ENCODE measurements around the gene NLRP5.
"Not testable (repeated sequence)": the region's sequence is repeated elsewhere in the genome, so short reads cannot be mapped to it uniquely, and the experiment has no call there.

NLRP5 gene

GRCh38 chr19:56079609-56080008 lies 93.0 kb downstream of the NLRP5 start:
- DNase-seq: no peak

- peak; percentile 63 to 71 for DNase-seq
Observed at GRCh38 chr19:56080669-56081401, 94.3 kb downstream of the NLRP5 start.

DNA sequence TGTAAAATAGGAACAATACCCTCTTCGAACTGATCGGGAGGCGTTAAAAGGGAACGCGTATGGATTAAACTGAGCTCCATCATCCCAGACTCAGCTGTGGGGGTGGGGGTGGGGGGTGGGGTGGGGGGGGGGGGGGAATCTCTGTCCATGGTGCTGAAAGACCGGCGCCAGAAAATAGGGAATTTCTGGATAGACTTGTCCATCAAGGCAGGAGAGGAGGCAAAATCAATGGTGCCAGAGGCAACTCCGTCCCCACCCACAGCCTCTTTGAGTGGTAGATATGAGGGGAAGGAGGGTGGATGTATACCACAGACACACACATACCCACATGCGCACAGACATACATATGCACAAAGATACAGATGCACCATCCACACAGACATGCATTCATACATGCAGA lies 97.1 kb downstream of the NLRP5 start:
- DNase-seq: no peak

DNA sequence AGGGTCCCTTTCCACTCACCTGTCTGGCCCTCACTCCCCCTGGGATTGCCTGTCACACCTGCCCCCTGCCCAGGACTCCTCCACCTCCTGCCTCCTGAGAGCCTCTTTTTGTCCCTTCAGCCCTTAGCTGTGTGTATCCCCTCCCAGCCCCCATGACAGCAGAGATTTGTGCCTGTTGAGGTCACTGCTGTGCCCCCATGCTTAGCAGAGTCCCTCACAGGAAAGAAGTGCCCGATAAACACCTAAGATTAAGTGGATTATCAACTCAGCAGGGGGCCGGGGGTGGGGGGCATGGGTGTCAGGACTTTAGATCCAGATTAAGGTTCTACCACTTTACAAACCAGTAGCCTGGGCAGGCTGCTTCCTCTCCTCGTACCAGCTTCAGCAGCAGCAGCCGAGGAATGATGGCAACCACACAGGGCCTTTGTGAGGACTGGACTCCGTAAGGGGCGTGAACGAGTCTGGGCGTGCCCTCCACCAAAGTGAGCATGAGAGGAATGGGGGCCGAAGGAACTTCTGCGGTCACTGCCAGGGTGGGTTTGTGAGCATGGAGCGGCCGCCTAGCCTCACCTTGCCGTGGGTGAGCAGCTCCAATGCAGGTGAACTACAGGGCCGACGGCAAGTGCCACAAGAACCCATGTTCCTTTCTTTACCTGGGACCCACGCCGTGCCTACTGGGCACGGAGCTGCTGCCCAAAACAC lies 98.4 kb downstream of the NLRP5 start:
- no peak for DNase-seq

GRCh38 chr19:56085571-56086275 lies 99.1 kb downstream of the NLRP5 start:
- no peak for DNase-seq

- no peak for DNase-seq
Observed at GRCh38 chr19:56086671-56087430, 100.3 kb downstream of the NLRP5 start.

DNA sequence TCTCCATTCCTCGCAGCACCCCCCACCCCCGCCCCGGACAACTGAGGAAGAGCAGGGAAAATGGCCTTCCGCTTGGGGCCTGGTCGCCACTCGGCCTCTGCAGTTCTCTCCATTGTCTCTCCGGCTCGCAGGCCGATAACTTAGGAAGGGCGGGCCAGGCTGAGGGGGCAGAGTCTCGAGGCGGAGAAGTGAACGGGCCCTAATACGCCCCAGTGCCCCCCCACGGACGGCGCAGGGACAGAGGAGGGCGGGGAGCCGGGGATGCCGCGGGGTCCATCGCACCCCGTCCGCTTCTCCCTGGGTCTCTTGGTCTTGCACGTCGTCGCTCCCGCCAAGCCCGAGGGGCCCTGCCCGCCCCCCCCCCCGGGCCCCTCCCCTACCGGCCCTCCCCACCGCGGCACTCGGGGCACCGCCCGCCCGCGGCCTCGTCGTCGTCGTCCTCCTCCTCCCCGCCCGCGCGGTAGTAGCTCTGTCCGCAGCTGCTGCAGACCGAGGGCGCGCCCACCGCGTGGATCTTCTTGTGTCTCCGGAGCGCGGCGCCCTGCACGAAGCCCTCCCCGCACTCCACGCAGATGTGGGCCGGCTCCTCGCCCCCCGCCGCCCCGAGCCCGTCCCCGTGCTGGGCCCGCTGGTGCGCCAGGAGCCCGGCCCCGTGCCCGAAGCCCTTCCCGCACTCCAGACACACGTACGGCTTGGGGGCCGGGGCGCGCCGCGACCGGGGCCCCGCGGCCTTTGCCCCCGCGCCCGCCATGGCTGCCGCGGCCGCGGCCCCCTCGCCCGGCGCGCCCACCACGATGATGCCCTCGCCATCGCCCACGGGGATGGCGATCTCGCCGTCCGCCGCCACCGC lies 101.3 kb downstream of the NLRP5 start:
- no peak for DNase-seq

DNA sequence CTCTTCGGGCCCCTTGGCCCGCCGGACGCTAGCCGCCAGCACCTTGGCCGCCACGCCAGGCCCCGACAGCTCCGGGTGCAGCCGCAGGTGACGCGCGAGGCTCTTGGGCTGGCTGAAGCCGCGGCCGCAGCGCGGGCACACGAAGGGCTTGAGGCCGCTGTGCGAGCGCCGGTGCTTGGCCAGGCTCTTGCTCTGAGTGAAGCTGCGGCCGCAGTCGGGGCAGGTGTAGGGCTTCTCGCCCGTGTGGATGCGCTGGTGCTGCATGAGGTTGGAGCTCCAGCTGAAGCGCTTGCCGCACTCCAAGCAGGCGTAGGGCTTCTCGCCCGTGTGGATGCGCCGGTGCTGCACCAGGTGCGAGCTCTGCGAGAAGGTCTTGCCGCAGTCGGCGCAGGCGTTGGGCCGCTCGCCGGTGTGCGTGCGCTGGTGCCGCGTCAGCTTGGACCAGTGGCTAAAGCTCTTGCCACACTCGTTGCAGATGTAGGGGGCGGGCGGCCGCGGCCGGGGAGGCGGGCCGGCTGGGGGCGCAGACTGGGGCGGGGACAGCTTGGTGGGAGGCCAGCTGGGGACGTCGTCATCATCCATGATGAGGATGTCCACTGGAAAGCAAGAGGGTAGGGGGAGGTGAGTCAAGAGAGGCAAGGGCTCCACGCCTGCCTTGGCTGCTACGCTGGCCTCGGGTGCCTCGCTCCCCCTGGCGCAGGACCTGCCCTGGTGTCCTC lies 102.1 kb downstream of the NLRP5 start:
- no peak for DNase-seq

DNA sequence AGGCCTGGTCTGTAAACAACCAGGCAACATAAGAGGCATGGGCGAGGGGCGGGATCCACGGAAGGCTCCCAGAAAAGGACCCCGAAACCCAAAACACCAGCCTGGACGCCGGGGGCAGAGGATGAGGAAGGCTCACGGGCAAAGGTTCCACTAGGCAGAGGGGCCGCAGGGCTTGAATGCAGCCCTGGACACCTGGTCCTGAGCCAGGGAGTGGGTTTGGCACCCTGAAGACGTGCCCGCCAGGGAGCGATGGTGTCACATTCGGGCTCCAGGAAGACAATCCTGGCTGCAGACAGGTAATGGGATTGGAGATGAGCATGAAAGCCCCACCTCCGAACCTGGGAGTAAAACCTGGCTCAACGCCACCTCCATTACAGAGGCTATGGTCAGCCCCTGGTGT lies 102.8 kb downstream of the NLRP5 start:
- no peak for DNase-seq

GRCh38 chr19:56091066-56091490 lies 104.5 kb downstream of the NLRP5 start:
- DNase-seq: no peak

DNA sequence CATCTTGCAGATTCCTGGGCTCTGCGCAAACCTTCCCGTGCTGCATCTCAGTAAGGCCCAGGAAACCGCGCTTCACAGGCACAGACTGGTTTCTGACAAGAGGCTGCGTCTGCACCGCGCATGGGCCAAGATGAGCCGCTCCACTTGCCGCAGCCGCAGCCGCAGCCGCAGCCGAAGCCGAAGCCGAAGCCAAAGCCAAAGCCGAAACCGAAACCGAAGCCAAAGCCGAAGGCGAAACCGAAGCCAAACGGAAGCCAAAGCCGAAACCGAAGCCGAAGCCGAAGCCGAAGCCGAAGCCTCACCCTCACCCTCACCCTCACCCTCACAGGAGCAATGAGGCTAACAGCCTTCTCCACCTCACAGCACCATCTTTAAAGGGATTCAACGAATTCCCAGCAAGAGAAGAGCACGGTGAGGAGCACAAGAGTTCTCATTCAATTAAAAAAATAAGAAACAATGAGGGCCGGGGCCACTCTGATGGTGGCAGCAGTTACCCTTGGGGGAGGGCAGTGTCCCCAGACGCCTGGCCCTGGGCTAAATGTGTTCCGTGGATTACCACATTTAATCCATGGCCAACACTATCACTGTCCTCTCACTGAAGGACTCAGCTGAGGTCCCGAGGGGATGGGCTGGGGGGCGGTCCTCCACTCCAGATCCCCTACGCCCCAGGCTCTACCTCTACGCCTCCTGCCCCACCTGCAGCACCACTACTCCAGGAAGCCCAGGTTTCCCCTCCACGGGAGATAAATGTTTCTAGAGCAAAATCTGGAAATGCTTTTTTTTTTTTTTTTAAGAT lies 105.4 kb downstream of the NLRP5 start:
- DNase-seq: peak in 1 of 2 donors; percentile 25

GRCh38 chr19:56092685-56093631 lies 106.4 kb downstream of the NLRP5 start:
- no peak for DNase-seq

- DNase-seq: no peak
Observed at GRCh38 chr19:56094449-56094848, 107.9 kb downstream of the NLRP5 start.

- no peak for DNase-seq
Observed at GRCh38 chr19:56096665-56097064, 110.1 kb downstream of the NLRP5 start.

GRCh38 chr19:56097306-56097705 lies 110.7 kb downstream of the NLRP5 start:
- no peak for DNase-seq

DNA sequence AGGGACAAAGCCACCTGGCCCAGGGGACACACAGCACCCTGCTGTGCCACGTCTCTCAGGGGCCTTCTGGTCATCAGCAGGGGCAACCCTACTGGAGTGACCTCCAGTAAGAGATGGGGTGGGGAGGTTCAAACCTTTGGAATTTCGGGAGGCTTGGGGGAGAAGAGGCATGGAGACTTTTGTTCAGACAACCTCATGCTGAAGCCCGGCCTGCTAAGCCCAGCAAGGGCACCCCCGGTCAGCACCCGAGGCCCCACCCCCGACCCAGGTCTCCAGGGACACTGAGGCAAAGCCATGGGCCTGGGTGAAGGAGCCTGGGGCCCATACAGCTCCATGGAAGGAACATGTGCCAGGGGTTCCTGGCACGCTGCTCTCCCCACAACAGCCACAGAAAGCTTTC lies 111.2 kb downstream of the NLRP5 start:
- no peak for DNase-seq

DNA sequence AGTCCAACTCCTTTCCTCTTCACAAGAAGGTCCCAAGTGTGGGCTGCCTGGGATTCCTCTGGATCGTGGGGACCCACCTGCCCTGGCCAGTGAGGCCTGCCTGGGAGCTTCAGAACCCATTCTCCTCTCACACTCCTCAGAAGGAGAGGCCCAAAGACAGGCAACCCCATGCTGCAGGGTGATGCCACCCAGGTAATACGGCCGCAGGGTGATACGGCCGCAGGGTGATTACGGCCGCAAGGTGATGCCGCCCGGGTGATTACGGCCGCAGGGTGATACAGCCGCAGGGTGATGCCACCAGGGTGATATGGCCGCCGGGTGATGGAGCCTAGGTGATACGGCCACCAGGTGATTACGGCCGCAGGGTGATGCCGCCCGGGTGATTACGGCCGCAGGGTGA lies 111.7 kb downstream of the NLRP5 start:
- not testable (repeated sequence) for DNase-seq

- DNase-seq: no peak
Observed at GRCh38 chr19:56098731-56099568, 112.4 kb downstream of the NLRP5 start.
